Upper lobe of left lung (tissue), 6 donors: ENCODE measurements around the gene ZMPSTE24. TPM values are rescaled to one million over a fixed set of nuclear protein-coding genes. Genes with fewer than 3 reads are reported as not detected.

Experiments used
- ATAC-seq, 2 donors: fragments of 200-7000 bp; cut with Tn5 transposase; one replicate each; pipeline ENCODE4 v1.9.1; 2022; ENCODE audit warnings: mild to moderate bottlenecking in 2 of 2, moderate library complexity in 2 of 2; ENCODE audit not compliant: low FRiP score in 2 of 2
- DNase-seq, 2 donors: peaks; one replicate each; pipeline ENCODE4 v3.0.0-alpha.2; 2019 to 2020
- H3K27ac ChIP-seq, 4 donors: fragments of 200-600 bp; sonication (generic); one replicate each; pipeline ENCODE4 v1.5.1; 2016 to 2019
- H3K27me3 ChIP-seq, 4 donors: fragments of 200-600 bp; sonication (generic); one replicate each; pipeline ENCODE4 v1.5.1; 2017 to 2019
- H3K36me3 ChIP-seq, 4 donors: fragments of 200-600 bp; sonication (generic); one replicate each; pipeline ENCODE4 v1.5.1; 2016 to 2019
- H3K4me1 ChIP-seq, 4 donors: fragments of 200-600 bp; sonication (generic); one replicate each; pipeline ENCODE4 v1.5.1; 2018 to 2019
- H3K4me3 ChIP-seq, 4 donors: fragments of 200-600 bp; sonication (generic); one replicate each; pipeline ENCODE4 v1.5.1; 2017 to 2019; ENCODE audit warnings: mild to moderate bottlenecking in 2 of 4, moderate library complexity in 1 of 4
- H3K9me3 ChIP-seq, 4 donors: fragments of 200-600 bp; sonication (generic); one replicate each; pipeline ENCODE4 v1.5.1; 2018 to 2019
- EP300 ChIP-seq, 4 donors: sonication (generic); formaldehyde crosslinking; IDR thresholded peaks; one replicate each; pipeline ENCODE4 v1.5.1; 2017; ENCODE audit warnings: antibody characterized with exemption in 4 of 4, control low read depth in 2 of 4
- POLR2A ChIP-seq, 4 donors: fragments of 450-650 bp; IDR thresholded peaks; one replicate each; pipeline ENCODE4 v1.5.1; 2016 to 2017; ENCODE audit warnings: antibody characterized with exemption in 4 of 4, mild to moderate bottlenecking in 2 of 4
- POLR2AphosphoS5 ChIP-seq, 2 donors: sonication (generic); formaldehyde crosslinking; IDR thresholded peaks; one replicate each; pipeline ENCODE4 v1.5.1; 2017; ENCODE audit warnings: antibody characterized with exemption in 2 of 2
- whole genome bisulfite sequencing, 2 donors: methylation state at CpG; one replicate each; pipeline ENCODE4 v1.1.5; 2017 to 2018; 5-methylcytosine and 5-hydroxymethylcytosine counted together
- total RNA-seq, 6 donors: library from RNA; depleted of rRNA in 4 of 6; stranded (reverse); fragments of >200 nt in 4 of 6; gene quantifications; one replicate each; pipeline versions ENCODE4 v1.1.0 to v1.2.1, GENCODE V29; 2016 to 2021
- TF ChIP-seq, protein P1 (sequence below), 6 experiments: fragments of 450-650 bp in 4 of 6; fragments of 200-600 bp in 2 of 6; sonication (generic) in 2 of 6; IDR thresholded peaks; one replicate each; pipeline ENCODE4 v1.5.1; 2016 to 2019; ENCODE audit warnings: antibody characterized with exemption in 6 of 6
- donor health status: DM: no; HTN: no; CAD: no; lungs with moderate emphysema.
- donor health status: DM: no; HTN: yes; CAD: no; lungs with severe emphysema.

The ZMPSTE24 gene
- total RNA-seq, 6 donors from 2014 or later, result 10.3 to 42.8 (median 34.1) TPM

DNA sequence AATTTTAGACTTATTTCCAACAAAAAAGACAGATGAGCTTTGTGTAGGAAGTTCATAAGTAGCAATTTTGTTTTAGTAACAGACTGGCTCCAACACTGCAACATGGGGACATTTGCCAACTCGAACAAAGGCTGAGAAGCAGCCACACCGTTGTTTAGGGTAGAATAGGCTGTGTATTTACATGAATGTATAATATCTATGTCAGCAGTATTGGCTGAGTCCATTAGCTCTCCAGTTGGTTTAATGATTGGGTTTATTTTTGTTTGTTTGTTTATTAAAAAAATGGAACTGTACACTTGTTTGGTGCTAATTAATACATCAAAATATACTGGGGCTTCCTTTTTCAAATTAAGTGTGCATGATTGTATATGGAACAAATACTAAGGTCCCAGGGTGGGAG, 17.6 kb upstream of the ZMPSTE24 start:
- TF ChIP-seq, protein P1, sequence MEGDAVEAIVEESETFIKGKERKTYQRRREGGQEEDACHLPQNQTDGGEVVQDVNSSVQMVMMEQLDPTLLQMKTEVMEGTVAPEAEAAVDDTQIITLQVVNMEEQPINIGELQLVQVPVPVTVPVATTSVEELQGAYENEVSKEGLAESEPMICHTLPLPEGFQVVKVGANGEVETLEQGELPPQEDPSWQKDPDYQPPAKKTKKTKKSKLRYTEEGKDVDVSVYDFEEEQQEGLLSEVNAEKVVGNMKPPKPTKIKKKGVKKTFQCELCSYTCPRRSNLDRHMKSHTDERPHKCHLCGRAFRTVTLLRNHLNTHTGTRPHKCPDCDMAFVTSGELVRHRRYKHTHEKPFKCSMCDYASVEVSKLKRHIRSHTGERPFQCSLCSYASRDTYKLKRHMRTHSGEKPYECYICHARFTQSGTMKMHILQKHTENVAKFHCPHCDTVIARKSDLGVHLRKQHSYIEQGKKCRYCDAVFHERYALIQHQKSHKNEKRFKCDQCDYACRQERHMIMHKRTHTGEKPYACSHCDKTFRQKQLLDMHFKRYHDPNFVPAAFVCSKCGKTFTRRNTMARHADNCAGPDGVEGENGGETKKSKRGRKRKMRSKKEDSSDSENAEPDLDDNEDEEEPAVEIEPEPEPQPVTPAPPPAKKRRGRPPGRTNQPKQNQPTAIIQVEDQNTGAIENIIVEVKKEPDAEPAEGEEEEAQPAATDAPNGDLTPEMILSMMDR (IDR thresholded peaks at IDR 0.05), result no peak
- TF ChIP-seq POLR2A (IDR thresholded peaks at IDR 0.05) (no peak), EP300 (IDR thresholded peaks at IDR 0.05) (no peak), POLR2AphosphoS5 (IDR thresholded peaks at IDR 0.05) (no peak)
- no peaks in the 10 kb centered on the region for H3K9me3 ChIP-seq

DNA sequence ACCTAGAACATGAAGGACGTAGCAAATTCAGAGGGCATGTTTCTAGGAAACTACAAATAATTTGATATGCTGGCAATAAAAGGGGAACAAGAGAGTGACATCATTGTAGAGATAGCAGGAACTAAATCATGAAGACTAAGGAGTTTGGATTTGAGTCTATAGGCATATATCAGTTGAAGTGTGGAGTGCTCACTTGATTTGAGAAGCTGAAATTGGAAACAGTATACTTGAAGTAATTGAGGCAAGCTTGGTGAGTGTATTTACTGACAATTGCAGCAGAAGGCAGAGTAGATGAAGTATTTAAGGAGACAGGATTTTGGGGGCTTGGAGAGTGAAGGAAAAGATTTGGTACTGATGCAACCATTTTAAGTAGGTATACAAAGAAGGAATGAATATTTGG, 16.7 kb upstream of the ZMPSTE24 start:
- no peak overlapping the region for H3K27ac ChIP-seq
- H3K36me3 ChIP-seq, result peaks cover 7 to 30% (median 17%) of the 10 kb centered on the region in 4 donors
- H3K27me3 ChIP-seq, result no peaks in the 10 kb centered on the region
- peaks cover 0 to 3% (median 0%) of the 10 kb centered on the region in 4 donors for H3K4me1 ChIP-seq
- 72 to 83% methylated on average over 1 of the region's 1 CpG for WGBS, 2 donors
- no peaks in the 10 kb centered on the region for H3K9me3 ChIP-seq
- DNase-seq (no peak), ATAC-seq (peak in 1 of 2 donors; percentile 43)
- TF ChIP-seq POLR2AphosphoS5 (IDR thresholded peaks at IDR 0.05) (no peak), POLR2A (IDR thresholded peaks at IDR 0.05) (no peak), EP300 (IDR thresholded peaks at IDR 0.05) (no peak)
- TF ChIP-seq, protein P1 (IDR thresholded peaks at IDR 0.05), result no peak
- H3K4me3 ChIP-seq, result no peak overlapping the region

More for the DNA sequence above, 17.6 kb upstream of the ZMPSTE24 start:
- peaks cover 9 to 39% (median 25%) of the 10 kb centered on the region in 4 donors for H3K36me3 ChIP-seq
- H3K4me3 ChIP-seq, result no peak overlapping the region
- no peak for ATAC-seq
- WGBS, 2 donors, result 92 to 98% methylated on average over 2 of the region's 2 CpGs
- H3K27ac ChIP-seq, result no peak overlapping the region
- no peaks in the 10 kb centered on the region for H3K27me3 ChIP-seq
- peaks cover 0 to 3% (median 0%) of the 10 kb centered on the region in 4 donors for H3K4me1 ChIP-seq
- no peak for DNase-seq

DNA sequence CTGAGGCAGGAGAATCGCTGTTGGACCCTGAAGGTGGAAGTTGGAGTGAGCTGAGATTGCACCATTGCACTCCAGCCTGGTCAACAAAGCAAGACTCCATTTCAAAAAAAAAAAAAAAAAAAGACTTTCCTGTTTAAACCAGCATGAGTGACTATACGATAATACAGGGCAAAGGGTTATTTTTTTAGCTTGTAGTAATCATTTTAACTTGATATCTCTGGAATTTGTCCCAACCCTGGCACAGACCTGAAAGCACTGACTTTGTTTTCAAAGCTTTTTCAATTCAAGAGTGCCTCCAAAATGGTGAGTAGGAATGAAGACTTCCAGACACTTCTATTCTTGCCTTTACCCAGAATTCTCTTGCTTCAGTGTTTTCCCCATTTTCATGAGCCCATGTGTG, 14.7 kb upstream of the ZMPSTE24 start:
- WGBS, 2 donors, result 36 to 50% methylated on average over 2 of the region's 2 CpGs
- H3K9me3 ChIP-seq, result no peaks in the 10 kb centered on the region
- H3K4me3 ChIP-seq, result no peak overlapping the region
- ATAC-seq, result no peak
- peaks cover 0 to 10% (median under 1%) of the 10 kb centered on the region in 4 donors for H3K36me3 ChIP-seq
- peaks cover 0 to 3% (median 0%) of the 10 kb centered on the region in 4 donors for H3K4me1 ChIP-seq
- no peak overlapping the region for H3K27ac ChIP-seq
- TF ChIP-seq, protein P1 (IDR thresholded peaks at IDR 0.05), result no peak
- TF ChIP-seq POLR2AphosphoS5 (IDR thresholded peaks at IDR 0.05) (no peak), EP300 (IDR thresholded peaks at IDR 0.05) (no peak), POLR2A (IDR thresholded peaks at IDR 0.05) (no peak)
- no peaks in the 10 kb centered on the region for H3K27me3 ChIP-seq
- no peak for DNase-seq

DNA sequence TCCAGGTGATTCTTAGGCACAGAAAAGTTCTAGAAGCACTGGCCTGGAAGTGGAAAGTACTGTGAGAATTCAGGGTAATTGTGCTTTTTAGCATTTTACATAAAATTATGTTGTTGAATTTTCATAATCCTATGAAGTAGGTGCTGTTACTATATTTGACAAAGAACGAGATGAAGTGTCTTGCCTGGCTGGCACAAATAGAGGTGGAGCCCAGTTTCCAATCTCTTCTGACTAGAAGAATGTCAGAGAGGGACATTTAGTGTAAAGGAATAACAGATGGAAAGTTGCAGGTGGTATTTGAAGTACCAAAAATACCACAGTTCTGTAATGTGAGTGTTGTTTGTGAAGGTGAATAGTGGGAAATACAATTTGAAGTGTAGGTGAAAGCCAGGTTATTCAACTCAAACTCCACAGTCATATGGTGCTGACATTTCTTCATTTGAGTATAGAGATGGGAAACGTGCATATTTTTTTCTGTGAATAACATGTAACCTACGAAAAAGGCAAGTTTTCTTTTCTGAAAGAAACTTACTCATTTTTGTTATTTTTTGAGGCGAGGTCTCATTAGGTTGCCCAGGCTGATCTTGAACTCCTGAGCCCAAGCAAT, 13.8 kb upstream of the ZMPSTE24 start:
- TF ChIP-seq POLR2A (IDR thresholded peaks at IDR 0.05) (no peak), EP300 (IDR thresholded peaks at IDR 0.05) (no peak), POLR2AphosphoS5 (IDR thresholded peaks at IDR 0.05) (no peak)
- TF ChIP-seq, protein P1 (IDR thresholded peaks at IDR 0.05), result no peak
- Histone ChIP-seq H3K4me3 (no peak overlapping the region), H3K36me3 (peaks cover 0 to 3% (median 0%) of the 10 kb centered on the region in 4 donors), H3K4me1 (peaks cover 0 to 3% (median 0%) of the 10 kb centered on the region in 4 donors), H3K9me3 (no peaks in the 10 kb centered on the region), H3K27ac (no peak overlapping the region), H3K27me3 (no peaks in the 10 kb centered on the region)
- WGBS, 2 donors, result 56 to 59% methylated on average over 4 of the region's 4 CpGs
- ATAC-seq (no peak), DNase-seq (no peak)

DNA sequence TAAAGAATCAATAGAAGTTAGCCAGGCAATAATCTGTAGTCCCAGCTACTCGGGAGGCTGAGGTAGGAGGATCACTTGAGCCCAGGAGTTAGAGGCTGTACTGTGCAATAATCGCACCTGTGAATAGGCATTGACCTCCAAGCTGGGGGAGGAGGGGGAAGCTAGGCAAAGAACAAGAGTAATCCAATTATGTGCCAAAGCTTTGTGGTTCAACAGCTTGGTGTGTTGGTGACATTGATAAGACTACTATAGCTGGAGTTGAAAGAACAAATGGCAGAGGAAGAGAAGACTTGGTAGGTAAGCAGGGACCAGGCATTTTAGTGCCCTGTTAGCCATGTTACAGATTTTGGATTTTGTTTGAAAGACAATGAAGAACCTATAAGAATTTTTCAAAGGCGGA, 12.3 kb upstream of the ZMPSTE24 start:
- TF ChIP-seq, protein P1 (IDR thresholded peaks at IDR 0.05), result no peak
- TF ChIP-seq POLR2AphosphoS5 (IDR thresholded peaks at IDR 0.05) (no peak), EP300 (IDR thresholded peaks at IDR 0.05) (no peak), POLR2A (IDR thresholded peaks at IDR 0.05) (no peak)
- Histone ChIP-seq H3K27ac (no peak overlapping the region), H3K9me3 (no peaks in the 10 kb centered on the region), H3K27me3 (no peaks in the 10 kb centered on the region), H3K4me1 (peaks cover 0 to 3% (median 0%) of the 10 kb centered on the region in 4 donors), H3K36me3 (no peaks in the 10 kb centered on the region), H3K4me3 (no peak overlapping the region)
- DNase-seq, result no peak
- ATAC-seq, result no peak
- 91 to 92% methylated on average over 3 of the region's 3 CpGs for WGBS, 2 donors
